ENCODE measurements around the gene VPS26B.

DNA sequence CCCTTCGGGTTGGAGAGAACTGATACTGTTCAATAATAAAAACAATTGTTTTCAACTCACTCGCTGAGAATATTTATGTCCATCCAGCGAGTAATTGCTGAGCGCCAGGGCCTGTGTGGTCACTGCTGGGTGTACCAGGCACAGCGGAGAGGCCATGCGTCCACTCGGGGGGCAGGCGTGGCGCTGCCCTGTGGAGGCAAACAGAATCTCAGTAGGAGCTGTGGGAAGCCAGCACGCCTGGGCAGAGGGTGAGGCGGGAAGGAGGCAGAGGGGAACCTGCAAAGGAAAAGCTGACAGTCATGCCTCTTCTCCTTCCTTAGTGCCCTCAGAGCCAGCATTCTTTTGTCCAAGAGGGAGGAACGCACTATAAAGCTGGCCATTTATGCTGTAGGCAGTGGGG is 63.1 kb downstream of the VPS26B start:
- TF ChIP-seq CTCF (IDR thresholded peaks at IDR 0.05) (no peak), POLR2AphosphoS5 (IDR thresholded peaks at IDR 0.05) (no peak), POLR2A (IDR thresholded peaks at IDR 0.05) (no peak)

Measured in stomach (tissue), 4 donors.